GM18511 (cell line): ENCODE results near the gene PINLYP.

ENCODE experiments used
- ATAC-seq: cut with Tn5 transposase; IDR thresholded peaks from one replicate; pipeline ENCODE4 v1.9.1; 2021; ENCODE audit warnings: mild to moderate bottlenecking, moderate library complexity; ENCODE audit not compliant: unreplicated experiment

Gene PINLYP

GRCh38 chr19:43575156-43575950 lies at the start of gene PINLYP, which contains the start of gene XRCC1:
Gene PINLYP (plus strand): TSS chr19:43575801. CDS start chr19:43577192, 1,391 bp downstream.
Gene XRCC1 (minus strand): TSS chr19:43575527. CDS start chr19:43575458, 69 bp downstream.
- peak; percentile 98 for ATAC-seq

GRCh38 chr19:43525836-43526771 lies 49.5 kb upstream of the PINLYP start:
- no peak for ATAC-seq

GRCh38 chr19:43526884-43527859 lies 48.4 kb upstream of the PINLYP start, which contains the start of gene ETHE1:
Gene ETHE1 (minus strand): TSS chr19:43527201. CDS start chr19:43527177, 24 bp downstream.
- ATAC-seq, result peak; percentile 75

GRCh38 chr19:43527860-43528622 lies 47.6 kb upstream of the PINLYP start:
- no peak for ATAC-seq

- ATAC-seq, result peak; percentile 32
Measured at GRCh38 chr19:43532571-43532961, 43.0 kb upstream of the PINLYP start.

- peak; percentile 67 for ATAC-seq
Measured at GRCh38 chr19:43532962-43533545, 42.5 kb upstream of the PINLYP start, which contains the start of gene ZNF575. Gene ZNF575 (plus strand): TSS chr19:43533188. CDS start chr19:43534423, 1,235 bp downstream.

GRCh38 chr19:43533546-43534304 lies 41.9 kb upstream of the PINLYP start:
- peak; percentile 62 for ATAC-seq

- ATAC-seq, result no peak
Measured at GRCh38 chr19:43534305-43534815, 41.2 kb upstream of the PINLYP start.

- no peak for ATAC-seq
Measured at GRCh38 chr19:43534816-43535761, 40.5 kb upstream of the PINLYP start.

GRCh38 chr19:43538922-43539321 lies 36.7 kb upstream of the PINLYP start:
- ATAC-seq, result no peak

- ATAC-seq, result no peak
Measured at GRCh38 chr19:43540381-43540780, 35.2 kb upstream of the PINLYP start.

- no peak for ATAC-seq
Measured at GRCh38 chr19:43541920-43542650, 33.5 kb upstream of the PINLYP start.

- ATAC-seq, result no peak
Measured at GRCh38 chr19:43544077-43544476, 31.5 kb upstream of the PINLYP start.

GRCh38 chr19:43545276-43545675 lies 30.3 kb upstream of the PINLYP start:
- no peak for ATAC-seq

GRCh38 chr19:43545981-43546380 lies 29.6 kb upstream of the PINLYP start:
- no peak for ATAC-seq

- no peak for ATAC-seq
Measured at GRCh38 chr19:43546581-43546980, 29.0 kb upstream of the PINLYP start.
